ENCODE results near the gene GTF2A2.

Gene GTF2A2

GRCh38 chr15:59609730-59610712 lies 47.3 kb downstream of the GTF2A2 start:
- Mint-ChIP-seq H3K27ac (no peak overlapping the region), H3K4me1 (ENCODE audit: low read depth) (peaks cover 6% of the 10 kb centered on the region), H3K4me3 (no peak overlapping the region), H3K9me3 (peaks cover 11% of the 10 kb centered on the region), H3K36me3 (ENCODE audit: low read depth) (no peaks in the 10 kb centered on the region), H3K27me3 (ENCODE audit: low read depth) (peaks cover 12% of the 10 kb centered on the region)
- DNase-seq (ENCODE audit: low spot score): no peak

GRCh38 chr15:59605994-59606393 lies 51.3 kb downstream of the GTF2A2 start:
- DNase-seq (ENCODE audit: low spot score): no peak
- H3K27ac Mint-ChIP-seq: no peak overlapping the region
- H3K9me3 Mint-ChIP-seq: peaks cover 18% of the 10 kb centered on the region
- H3K4me1 Mint-ChIP-seq (ENCODE audit: low read depth): no peaks in the 10 kb centered on the region
- peaks cover 2% of the 10 kb centered on the region for H3K36me3 Mint-ChIP-seq (ENCODE audit: low read depth)
- peaks cover 2% of the 10 kb centered on the region for H3K27me3 Mint-ChIP-seq (ENCODE audit: low read depth)
- no peak overlapping the region for H3K4me3 Mint-ChIP-seq

DNA sequence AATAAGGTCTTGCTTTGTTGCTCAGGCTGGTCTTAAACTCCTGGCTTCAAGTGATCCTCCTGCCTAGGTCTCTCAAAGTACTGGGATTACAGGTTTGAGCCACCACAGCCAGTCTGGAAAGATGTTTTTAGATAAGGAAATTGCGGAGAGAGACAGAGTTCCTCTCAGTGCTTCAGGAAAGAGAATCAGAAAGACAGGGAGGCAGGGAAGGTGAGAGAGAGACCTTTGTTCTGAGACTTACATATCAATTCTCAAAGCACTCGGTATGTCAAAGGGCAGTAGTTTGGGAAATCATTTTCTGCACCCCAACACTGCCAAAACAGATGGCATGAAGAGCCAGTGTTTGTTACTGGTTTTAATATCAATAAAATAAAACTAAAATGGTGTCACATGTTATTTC lies 58.9 kb downstream of the GTF2A2 start:
- H3K36me3 Mint-ChIP-seq (ENCODE audit: low read depth): no peaks in the 10 kb centered on the region
- peaks cover 24% of the 10 kb centered on the region for H3K27me3 Mint-ChIP-seq (ENCODE audit: low read depth)
- DNase-seq (ENCODE audit: low spot score): no peak
- no peak overlapping the region for H3K4me3 Mint-ChIP-seq
- no peak overlapping the region for H3K27ac Mint-ChIP-seq
- peaks cover 13% of the 10 kb centered on the region for H3K9me3 Mint-ChIP-seq
- H3K4me1 Mint-ChIP-seq (ENCODE audit: low read depth): no peaks in the 10 kb centered on the region

DNA sequence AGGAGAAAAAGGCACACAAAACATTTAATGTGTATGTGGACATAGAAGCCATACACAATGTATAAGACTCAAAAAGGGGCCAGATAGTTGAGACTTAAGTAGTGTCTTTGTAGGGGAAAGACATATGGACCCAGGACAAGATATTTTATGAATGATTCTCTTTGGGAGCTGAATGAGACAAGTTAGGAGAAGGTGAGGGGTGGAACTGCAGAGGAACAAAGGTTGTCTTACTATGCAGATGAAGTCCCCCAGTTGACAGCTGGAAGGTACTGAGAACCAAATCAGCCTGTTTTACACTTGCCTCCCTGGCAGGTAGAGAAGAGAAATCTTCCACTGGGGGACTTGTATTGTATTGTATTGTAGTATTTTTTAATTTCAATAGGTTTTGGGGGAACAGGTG lies 60.7 kb downstream of the GTF2A2 start:
- Mint-ChIP-seq H3K4me1 (ENCODE audit: low read depth) (peaks cover under 1% of the 10 kb centered on the region), H3K36me3 (ENCODE audit: low read depth) (no peaks in the 10 kb centered on the region), H3K9me3 (peaks cover 4% of the 10 kb centered on the region), H3K27me3 (ENCODE audit: low read depth) (peaks cover 27% of the 10 kb centered on the region), H3K4me3 (no peak overlapping the region), H3K27ac (no peak overlapping the region)
- DNase-seq (ENCODE audit: low spot score): no peak

DNA sequence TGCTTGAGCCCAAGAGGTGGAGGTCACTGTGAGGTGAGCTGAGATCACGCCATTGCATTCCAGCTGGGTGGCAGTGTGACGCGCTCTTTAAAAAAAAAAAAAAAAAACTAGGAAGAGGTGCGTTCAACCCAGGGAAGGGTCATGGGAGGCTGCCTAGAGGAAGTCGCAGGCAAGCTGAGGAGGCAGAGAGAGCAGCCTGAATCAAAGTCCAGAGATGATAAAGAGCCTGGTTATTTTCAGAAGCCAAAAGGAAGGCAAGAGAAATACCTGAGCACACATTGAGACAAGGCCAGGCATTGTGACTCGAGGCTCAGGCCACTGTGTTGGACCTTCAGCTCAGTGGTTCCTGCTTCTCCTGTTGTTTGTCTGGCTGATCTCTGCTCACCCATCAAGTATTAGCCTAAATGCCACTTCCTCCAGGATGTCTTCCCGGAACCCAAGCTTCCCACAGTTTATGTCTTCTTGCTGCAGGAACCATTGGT lies 61.8 kb downstream of the GTF2A2 start:
- no peak for DNase-seq (ENCODE audit: low spot score)
- no peak overlapping the region for H3K27ac Mint-ChIP-seq
- peaks cover 27% of the 10 kb centered on the region for H3K27me3 Mint-ChIP-seq (ENCODE audit: low read depth)
- H3K9me3 Mint-ChIP-seq: peaks cover 4% of the 10 kb centered on the region
- H3K36me3 Mint-ChIP-seq (ENCODE audit: low read depth): no peaks in the 10 kb centered on the region
- peaks cover 9% of the 10 kb centered on the region for H3K4me1 Mint-ChIP-seq (ENCODE audit: low read depth)
- H3K4me3 Mint-ChIP-seq: no peak overlapping the region

GRCh38 chr15:59594991-59595390 lies 62.3 kb downstream of the GTF2A2 start:
- no peak for DNase-seq (ENCODE audit: low spot score)

DNA sequence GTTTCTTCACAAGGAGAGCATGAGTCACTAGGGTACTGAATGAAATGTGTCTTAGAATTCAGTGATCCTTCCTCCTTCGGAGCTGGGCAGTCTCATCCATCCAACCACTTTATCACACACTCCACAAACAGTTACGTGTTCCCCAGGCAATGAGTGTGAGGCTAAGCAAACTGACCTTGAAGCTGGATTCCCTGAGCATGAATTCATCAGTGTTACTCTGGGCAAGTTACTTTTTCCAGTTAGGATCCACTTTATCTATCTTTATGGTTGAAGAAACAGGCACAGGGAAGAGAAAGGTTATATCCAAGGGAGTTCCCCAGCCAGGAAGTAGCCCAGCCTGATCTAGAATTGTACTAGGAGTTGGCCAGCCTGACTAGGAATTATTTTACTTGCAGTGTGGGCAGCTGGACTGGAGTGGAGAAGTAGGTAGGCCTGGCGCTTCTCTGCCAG lies 62.8 kb downstream of the GTF2A2 start:
- no peak for DNase-seq (ENCODE audit: low spot score)
- H3K4me1 Mint-ChIP-seq (ENCODE audit: low read depth): peaks cover 17% of the 10 kb centered on the region
- no peaks in the 10 kb centered on the region for H3K9me3 Mint-ChIP-seq
- H3K27me3 Mint-ChIP-seq (ENCODE audit: low read depth): peaks cover 23% of the 10 kb centered on the region
- H3K27ac Mint-ChIP-seq: no peak overlapping the region
- H3K36me3 Mint-ChIP-seq (ENCODE audit: low read depth): no peaks in the 10 kb centered on the region
- no peak overlapping the region for H3K4me3 Mint-ChIP-seq

More at GRCh38 chr15:59594991-59595390, 62.3 kb downstream of the GTF2A2 start:
- Mint-ChIP-seq H3K27me3 (ENCODE audit: low read depth) (peaks cover 26% of the 10 kb centered on the region), H3K27ac (no peak overlapping the region), H3K9me3 (peaks cover 2% of the 10 kb centered on the region), H3K4me3 (no peak overlapping the region), H3K36me3 (ENCODE audit: low read depth) (no peaks in the 10 kb centered on the region), H3K4me1 (ENCODE audit: low read depth) (peaks cover 12% of the 10 kb centered on the region)

- Mint-ChIP-seq H3K4me3 (peak overlapping the region; percentile 23), H3K27ac (no peak overlapping the region), H3K4me1 (ENCODE audit: low read depth) (peaks cover 30% of the 10 kb centered on the region), H3K36me3 (ENCODE audit: low read depth) (no peaks in the 10 kb centered on the region), H3K9me3 (no peaks in the 10 kb centered on the region), H3K27me3 (ENCODE audit: low read depth) (peaks cover 7% of the 10 kb centered on the region)
- no peak for DNase-seq (ENCODE audit: low spot score)
Observed at GRCh38 chr15:59591356-59591755, 66.0 kb downstream of the GTF2A2 start.

DNA sequence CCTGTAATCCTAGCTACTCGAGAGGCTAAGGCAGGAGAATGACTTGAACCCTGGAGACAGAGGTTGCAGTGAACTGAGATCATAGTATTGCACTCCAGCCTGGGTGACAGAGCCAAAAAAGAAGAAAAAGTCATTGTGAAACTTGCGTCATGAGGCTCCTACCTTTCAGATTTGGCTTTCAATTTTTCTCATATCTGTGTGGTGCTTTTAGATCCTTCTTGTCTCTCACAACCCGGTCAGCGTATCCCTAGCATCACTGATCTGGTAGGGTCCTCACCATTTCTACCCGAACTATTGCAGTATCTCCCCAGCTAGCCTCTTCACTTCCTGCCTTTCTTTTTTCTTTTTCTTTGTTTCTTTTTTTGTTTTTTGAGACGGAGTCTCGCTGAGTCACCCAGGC lies 67.3 kb downstream of the GTF2A2 start:
- peak; percentile 37 for DNase-seq (ENCODE audit: low spot score)
- peak overlapping the region; percentile 66 for H3K27ac Mint-ChIP-seq
- peaks cover 3% of the 10 kb centered on the region for H3K27me3 Mint-ChIP-seq (ENCODE audit: low read depth)
- H3K9me3 Mint-ChIP-seq: no peaks in the 10 kb centered on the region
- peak overlapping the region; percentile 67 for H3K4me3 Mint-ChIP-seq
- peaks cover 30% of the 10 kb centered on the region for H3K4me1 Mint-ChIP-seq (ENCODE audit: low read depth)
- H3K36me3 Mint-ChIP-seq (ENCODE audit: low read depth): no peaks in the 10 kb centered on the region

Data from T-helper 2 cell treated with Interferon-gamma antibody and Interleukin-4, amounts not matched to agents 5 μg/mL and 100 μg/mL, for 36 hours (primary cell).